Endothelial cell of umbilical vein (primary cell): ENCODE measurements around the gene KSR1. TPM values are rescaled to one million over a fixed set of nuclear protein-coding genes. Genes with fewer than 3 reads are reported as not detected.

Experiments used
- BruUV-seq: library from RNA; stranded (reverse); fragments of 400-500 nt; replicated peaks from 2 replicates; lab custom pipeline; 2021; lab: Mats Ljungman, UMichigan
- CTCF ChIA-PET: fragments of 300-600, 350-600 bp; sonication (Branson Sonifier 250); formaldehyde crosslinking; loops from one replicate; lab custom pipeline; 2021; ENCODE audit warnings: antibody characterized with exemption, inconsistent platforms; lab: Charles Lee
- POLR2A ChIA-PET: fragments of 300-600, 350-600 bp; sonication (Branson Sonifier 250); formaldehyde crosslinking; loops from one replicate; lab custom pipeline; 2021; ENCODE audit warnings: antibody characterized with exemption, inconsistent platforms; lab: Charles Lee
- DNase-seq: peaks from one replicate; pipeline ENCODE4 v3.0.0-alpha.2; 2011; ENCODE audit warnings: low read depth, low spot score
- FAIRE-seq: peaks from 2 replicates; lab custom pipeline; 2011; peaks lifted over from hg19 to GRCh38; lab: Jason Lieb, UNC
- H2AFZ ChIP-seq: 2 replicates; pipeline ENCODE4 v1.6.0; 2012; ENCODE audit warnings: low read depth, low read length, control low read depth, inconsistent platforms
- H3K27ac ChIP-seq: 2 replicates; pipeline ENCODE4 v1.5.1; 2011; ENCODE audit warnings: low read depth, mild to moderate bottlenecking, control low read depth, low read length, moderate library complexity; ENCODE audit not compliant: insufficient read depth
- H3K27me3 ChIP-seq, 2 experiments: 2 replicates each; pipeline versions ENCODE4 v1.6.0 to v1.6.1; 2011; ENCODE audit warnings: low read length in 2 of 2, mixed read lengths in 1 of 2; ENCODE audit not compliant: control insufficient read depth in 2 of 2, insufficient read depth in 2 of 2
- H3K36me3 ChIP-seq, 2 experiments: 2 replicates in 1 of 2; 3 replicates in 1 of 2; pipeline ENCODE4 v1.5.1; 2011; ENCODE audit warnings: low read length in 2 of 2, mild to moderate bottlenecking in 1 of 2, moderate library complexity in 1 of 2; ENCODE audit not compliant: control insufficient read depth in 2 of 2, insufficient read depth in 2 of 2; ENCODE audit errors: extremely low read depth in 1 of 2
- H3K4me1 ChIP-seq: 3 replicates; pipeline ENCODE4 v1.5.1; 2011; ENCODE audit warnings: mild to moderate bottlenecking, low read length; ENCODE audit not compliant: control insufficient read depth, insufficient read depth; ENCODE audit errors: extremely low read depth
- H3K4me2 ChIP-seq: 2 replicates; pipeline ENCODE4 v1.6.1; 2011; ENCODE audit warnings: low read length, control low read depth, mixed read lengths; ENCODE audit not compliant: insufficient read depth
- H3K4me3 ChIP-seq, 3 experiments: fragments of 200-600 bp in 1 of 3; sonication (generic), shearing (Covaris generic) in 1 of 3; replicated peaks in 1 of 3; 2 replicates each; pipeline ENCODE4 v1.5.1; 2011 to 2016; ENCODE audit warnings: control low read depth in 3 of 3, low read length in 3 of 3, mild to moderate bottlenecking in 2 of 3, inconsistent platforms in 1 of 3, low read depth in 1 of 3, moderate library complexity in 1 of 3; ENCODE audit not compliant: insufficient read depth in 1 of 3
- H3K79me2 ChIP-seq: 2 replicates; pipeline ENCODE4 v1.6.0; 2012; ENCODE audit warnings: low read length, inconsistent platforms; ENCODE audit not compliant: control insufficient read depth, insufficient read depth
- H3K9ac ChIP-seq: replicated peaks from 2 replicates; pipeline ENCODE3; 2011; ENCODE audit warnings: low read length, control low read depth; ENCODE audit not compliant: insufficient read depth; ENCODE audit errors: extremely low read depth
- H3K9me1 ChIP-seq: replicated peaks from 3 replicates; pipeline ENCODE4 v1.6.0; 2011; ENCODE audit warnings: mild to moderate bottlenecking, low read length; ENCODE audit not compliant: control insufficient read depth, insufficient read depth; ENCODE audit errors: extremely low read depth
- H3K9me3 ChIP-seq: replicated peaks from 2 replicates; pipeline ENCODE4 v1.5.1; 2012; ENCODE audit warnings: low read length, inconsistent platforms; ENCODE audit not compliant: control insufficient read depth, insufficient read depth
- H4K20me1 ChIP-seq: replicated peaks from 2 replicates; pipeline ENCODE3; 2011; ENCODE audit warnings: mild to moderate bottlenecking, low read length; ENCODE audit not compliant: control insufficient read depth, insufficient read depth; ENCODE audit errors: extremely low read depth
- EZH2 ChIP-seq: IDR thresholded peaks from 2 replicates; pipeline ENCODE4 v1.6.1; 2012; ENCODE audit warnings: borderline replicate concordance, low read depth, mild to moderate bottlenecking, moderate library complexity, low read length, inconsistent platforms; ENCODE audit not compliant: severe bottlenecking
- FOS ChIP-seq: IDR thresholded peaks from 2 replicates; pipeline ENCODE4 v1.6.1; 2011; ENCODE audit warnings: mild to moderate bottlenecking, low read length, moderate library complexity, borderline replicate concordance; ENCODE audit not compliant: insufficient read depth
- GATA2 ChIP-seq: IDR thresholded peaks from 2 replicates; pipeline ENCODE4 v1.7.0; 2011; ENCODE audit warnings: low read depth, mild to moderate bottlenecking, moderate library complexity, mixed read lengths, low read length; ENCODE audit not compliant: insufficient read length, insufficient read depth
- JUN ChIP-seq: IDR thresholded peaks from 2 replicates; pipeline ENCODE4 v1.6.1; 2011; ENCODE audit warnings: borderline replicate concordance, low read depth; ENCODE audit not compliant: insufficient read length, insufficient read depth
- MYC ChIP-seq: IDR thresholded peaks from one replicate; pipeline ENCODE4 v1.6.1; 2011; ENCODE audit warnings: mild to moderate bottlenecking, low read depth, low read length
- POLR2A ChIP-seq: IDR thresholded peaks from 2 replicates; pipeline ENCODE4 v1.6.1; 2012; ENCODE audit warnings: low read depth, mild to moderate bottlenecking, control low read depth, low read length
- POLR2AphosphoS5 ChIP-seq: IDR thresholded peaks from 2 replicates; pipeline ENCODE4 v1.6.1; 2012; ENCODE audit warnings: low read depth, mild to moderate bottlenecking, control low read depth, low read length, moderate library complexity; ENCODE audit not compliant: insufficient read depth
- dilution Hi-C: fragments of 300-500 bp; cut with MboI; formaldehyde crosslinking; loops from one replicate; pipeline ENCODE4 v1.15.0; 2019; ENCODE audit warnings: low sequenced_read_pairs; ENCODE audit not compliant: extremely low pct_ligation_motif_present
- intact Hi-C: fragments of 100-400 bp; cut with micrococcal nuclease; formaldehyde crosslinking; loops from one replicate; pipeline ENCODE4 v1.10.0; 2022
- polyA plus RNA-seq, 4 experiments: library from polyadenylated mRNA; depleted of rRNA in 3 of 4; stranded (reverse) in 3 of 4; unstranded in 1 of 4; fragments of >200 nt; gene quantifications; 2 replicates each; pipeline versions ENCODE4 v1.2.1 to v1.2.3, GENCODE V29; 2011 to 2012; ENCODE audit warnings: missing spikeins in 1 of 4
- total RNA-seq: library from RNA; stranded (reverse); gene quantifications from 2 replicates; pipeline ENCODE4 v1.2.3, GENCODE V29; 2021
- TF ChIP-seq, protein P1 (sequence below): IDR thresholded peaks from 2 replicates; pipeline ENCODE4 v1.6.1; 2011; ENCODE audit not compliant: insufficient read depth, insufficient read length
- TF ChIP-seq, protein P2 (sequence below), 2 donors: IDR thresholded peaks; 1 replicate in 1 of 2; 2 replicates in 1 of 2; pipeline ENCODE4 v1.5.1; 2011; ENCODE audit warnings: low read length in 2 of 2, mild to moderate bottlenecking in 2 of 2, moderate library complexity in 2 of 2, control low read depth in 1 of 2, inconsistent platforms in 1 of 2, low read depth in 1 of 2; ENCODE audit not compliant: insufficient read depth in 1 of 2; ENCODE audit errors: extremely low read depth in 1 of 2

KSR1 gene
- total and polyA plus RNA-seq, 2 donors (not counting 3 experiments of a cell fraction or from before 2014, with no cell fraction given): 35.4 to 80.2 TPM

DNA sequence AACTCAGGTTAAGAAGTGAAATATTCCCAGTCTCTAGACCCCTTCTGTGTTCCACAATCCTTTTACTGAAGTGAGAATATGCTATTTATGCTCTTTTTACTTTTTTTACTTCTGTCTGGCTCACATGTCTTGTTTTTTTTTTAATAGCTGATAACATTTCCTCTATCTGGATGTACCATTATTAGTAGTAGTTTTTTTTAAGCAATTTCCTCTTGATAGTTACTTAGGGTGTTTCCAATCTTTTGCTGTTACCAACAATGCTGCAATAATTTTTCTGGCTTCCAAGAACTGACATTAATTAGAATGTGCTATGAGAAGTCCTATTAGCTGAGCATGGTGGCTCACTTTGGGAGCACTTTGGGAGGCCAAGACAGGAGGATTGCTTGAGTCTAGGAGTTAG lies 32.0 kb downstream of the KSR1 start:
- no peaks in the 10 kb centered on the region for H4K20me1 ChIP-seq
- no peak overlapping the region for H3K4me3 ChIP-seq
- BruUV-seq: no TSS peak
- H3K9me3 ChIP-seq: no peaks in the 10 kb centered on the region
- peaks cover 4% of the 10 kb centered on the region for H3K79me2 ChIP-seq
- no peak for TF ChIP-seq POLR2A
- no peak for TF ChIP-seq FOS
- TF ChIP-seq, protein P1, sequence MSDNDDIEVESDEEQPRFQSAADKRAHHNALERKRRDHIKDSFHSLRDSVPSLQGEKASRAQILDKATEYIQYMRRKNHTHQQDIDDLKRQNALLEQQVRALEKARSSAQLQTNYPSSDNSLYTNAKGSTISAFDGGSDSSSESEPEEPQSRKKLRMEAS: no peak
- TF ChIP-seq MYC: no peak
- TF ChIP-seq JUN: no peak
- no peak for TF ChIP-seq EZH2
- no peak for TF ChIP-seq GATA2
- TF ChIP-seq, protein P2, sequence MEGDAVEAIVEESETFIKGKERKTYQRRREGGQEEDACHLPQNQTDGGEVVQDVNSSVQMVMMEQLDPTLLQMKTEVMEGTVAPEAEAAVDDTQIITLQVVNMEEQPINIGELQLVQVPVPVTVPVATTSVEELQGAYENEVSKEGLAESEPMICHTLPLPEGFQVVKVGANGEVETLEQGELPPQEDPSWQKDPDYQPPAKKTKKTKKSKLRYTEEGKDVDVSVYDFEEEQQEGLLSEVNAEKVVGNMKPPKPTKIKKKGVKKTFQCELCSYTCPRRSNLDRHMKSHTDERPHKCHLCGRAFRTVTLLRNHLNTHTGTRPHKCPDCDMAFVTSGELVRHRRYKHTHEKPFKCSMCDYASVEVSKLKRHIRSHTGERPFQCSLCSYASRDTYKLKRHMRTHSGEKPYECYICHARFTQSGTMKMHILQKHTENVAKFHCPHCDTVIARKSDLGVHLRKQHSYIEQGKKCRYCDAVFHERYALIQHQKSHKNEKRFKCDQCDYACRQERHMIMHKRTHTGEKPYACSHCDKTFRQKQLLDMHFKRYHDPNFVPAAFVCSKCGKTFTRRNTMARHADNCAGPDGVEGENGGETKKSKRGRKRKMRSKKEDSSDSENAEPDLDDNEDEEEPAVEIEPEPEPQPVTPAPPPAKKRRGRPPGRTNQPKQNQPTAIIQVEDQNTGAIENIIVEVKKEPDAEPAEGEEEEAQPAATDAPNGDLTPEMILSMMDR (IDR thresholded peaks at IDR 0.05; ENCODE audit: extremely low read depth in 1 of 2, insufficient read depth in 1 of 2, low read depth in 1 of 2, low read length in 2 of 2): no peak
- no peak for TF ChIP-seq POLR2AphosphoS5
- peaks cover 3% of the 10 kb centered on the region for H3K4me1 ChIP-seq
- dilution Hi-C loops (no loop called here), intact Hi-C loops (no loop called here)
- FAIRE-seq: no peak
- POLR2A ChIA-PET: no interaction called here
- H3K36me3 ChIP-seq: peaks cover 0 to 2% of the 10 kb centered on the region in 2 experiments
- CTCF ChIA-PET: no interaction called here
- H3K9ac ChIP-seq: no peak overlapping the region
- no peaks in the 10 kb centered on the region for H3K27me3 ChIP-seq
- no peak overlapping the region for H3K27ac ChIP-seq
- no peaks in the 10 kb centered on the region for H3K9me1 ChIP-seq
- no peak overlapping the region for H2AFZ ChIP-seq
- peak; percentile 13 for DNase-seq
- H3K4me2 ChIP-seq: no peak overlapping the region
